ENCODE data around the gene RASGRP4. TPM values are rescaled to one million over a fixed set of nuclear protein-coding genes. Genes with fewer than 3 reads are reported as not detected.

The RASGRP4 gene
- total RNA-seq, 1 experiment from 2014 or later, result not detected

DNA sequence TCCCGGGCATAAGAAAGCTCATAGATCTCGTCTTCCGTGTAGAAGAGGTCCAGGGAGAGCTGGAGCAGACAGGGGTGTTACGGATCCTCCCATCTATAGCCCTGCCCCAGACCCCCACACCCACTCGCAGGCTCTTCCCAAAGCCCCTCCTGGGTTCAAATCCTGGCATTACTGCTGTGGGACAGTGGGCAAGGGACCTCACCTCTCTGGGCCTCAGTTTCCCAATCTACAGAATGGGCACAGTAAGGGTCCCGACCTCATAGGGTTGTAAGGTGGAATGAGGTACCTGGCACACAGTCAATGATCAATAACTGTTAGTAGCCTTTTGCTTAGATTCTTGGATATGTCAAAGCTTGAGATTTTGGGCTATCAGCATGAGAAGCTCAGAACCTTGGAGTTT, 12.6 kb downstream of the RASGRP4 start:
- Histone ChIP-seq H3K79me2 (ENCODE audit: insufficient read depth, low read length) (no peaks in the 10 kb centered on the region), H3K4me1 (ENCODE audit: control insufficient read depth in 1 of 2, insufficient read depth in 2 of 2, low read length in 2 of 2) (peaks cover 13 to 27% of the 10 kb centered on the region in 2 experiments; a peak in 3 of 4 replicates), H4K20me1 (ENCODE audit: insufficient read depth) (no peaks in the 10 kb centered on the region), H3K4me3 (replicated peaks in 1 of 2; ENCODE audit: low read depth in 1 of 2, low read length in 2 of 2) (no peak overlapping the region), H3K4me2 (ENCODE audit: low read length) (no peak overlapping the region), H3K9ac (ENCODE audit: low read length) (no peak overlapping the region), H3K27ac (ENCODE audit: low read depth, low read length) (no peak overlapping the region), H2AFZ (ENCODE audit: low read depth, low read length, poor library complexity, severe bottlenecking) (no peak overlapping the region), H3K27me3 (ENCODE audit: insufficient read depth, low read length) (no peaks in the 10 kb centered on the region), H3K9me2 (ENCODE audit: insufficient read depth) (no peaks in the 10 kb centered on the region), H3K9me3 (ENCODE audit: control insufficient read depth in 1 of 2, insufficient read depth in 1 of 2, low read depth in 1 of 2, low read length in 2 of 2) (no peaks in the 10 kb centered on the region), H3K36me3 (ENCODE audit: control insufficient read depth in 1 of 2, insufficient read depth in 2 of 2, low read length in 2 of 2) (no peaks in the 10 kb centered on the region)
- TF ChIP-seq ZNF274 (IDR thresholded peaks at IDR 0.05; ENCODE audit: low read depth, low read length) (no peak), YY1 (IDR thresholded peaks at IDR 0.05; ENCODE audit: extremely low read depth, insufficient replicate concordance, low read depth, low read length) (no peak), ELF1 (IDR thresholded peaks at IDR 0.05; ENCODE audit: borderline replicate concordance, low read depth) (no peak), FOSL1 (IDR thresholded peaks at IDR 0.05; ENCODE audit: low read depth) (no peak), TCF7L2 (IDR thresholded peaks at IDR 0.05; ENCODE audit: borderline replicate concordance, extremely low read depth, insufficient read depth, insufficient read length) (no peak), SRF (IDR thresholded peaks at IDR 0.05; ENCODE audit: low read depth) (no peak), RAD21 (IDR thresholded peaks at IDR 0.05; ENCODE audit: low read depth) (no peak), EGR1 (IDR thresholded peaks at IDR 0.05; ENCODE audit: low read depth) (no peak), SP1 (IDR thresholded peaks at IDR 0.05; ENCODE audit: low read depth) (no peak), EZH2 (IDR thresholded peaks at IDR 0.05) (no peak), SIN3A (IDR thresholded peaks at IDR 0.05; ENCODE audit: low read depth) (no peak), POLR2AphosphoS5 (IDR thresholded peaks at IDR 0.05; ENCODE audit: low read depth, low read length) (no peak), ZFX (IDR thresholded peaks at IDR 0.05) (no peak), POLR2A (IDR thresholded peaks at IDR 0.05; ENCODE audit: borderline replicate concordance, extremely low read depth, insufficient read depth, insufficient read length) (no peak), CBX3 (IDR thresholded peaks at IDR 0.05; ENCODE audit: low read depth) (no peak), CEBPB (IDR thresholded peaks at IDR 0.05; ENCODE audit: low read depth) (no peak), JUND (IDR thresholded peaks at IDR 0.05) (no peak)
- TF ChIP-seq, protein P1, sequence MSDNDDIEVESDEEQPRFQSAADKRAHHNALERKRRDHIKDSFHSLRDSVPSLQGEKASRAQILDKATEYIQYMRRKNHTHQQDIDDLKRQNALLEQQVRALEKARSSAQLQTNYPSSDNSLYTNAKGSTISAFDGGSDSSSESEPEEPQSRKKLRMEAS (IDR thresholded peaks at IDR 0.05), result no peak
- TF ChIP-seq, protein P2, sequence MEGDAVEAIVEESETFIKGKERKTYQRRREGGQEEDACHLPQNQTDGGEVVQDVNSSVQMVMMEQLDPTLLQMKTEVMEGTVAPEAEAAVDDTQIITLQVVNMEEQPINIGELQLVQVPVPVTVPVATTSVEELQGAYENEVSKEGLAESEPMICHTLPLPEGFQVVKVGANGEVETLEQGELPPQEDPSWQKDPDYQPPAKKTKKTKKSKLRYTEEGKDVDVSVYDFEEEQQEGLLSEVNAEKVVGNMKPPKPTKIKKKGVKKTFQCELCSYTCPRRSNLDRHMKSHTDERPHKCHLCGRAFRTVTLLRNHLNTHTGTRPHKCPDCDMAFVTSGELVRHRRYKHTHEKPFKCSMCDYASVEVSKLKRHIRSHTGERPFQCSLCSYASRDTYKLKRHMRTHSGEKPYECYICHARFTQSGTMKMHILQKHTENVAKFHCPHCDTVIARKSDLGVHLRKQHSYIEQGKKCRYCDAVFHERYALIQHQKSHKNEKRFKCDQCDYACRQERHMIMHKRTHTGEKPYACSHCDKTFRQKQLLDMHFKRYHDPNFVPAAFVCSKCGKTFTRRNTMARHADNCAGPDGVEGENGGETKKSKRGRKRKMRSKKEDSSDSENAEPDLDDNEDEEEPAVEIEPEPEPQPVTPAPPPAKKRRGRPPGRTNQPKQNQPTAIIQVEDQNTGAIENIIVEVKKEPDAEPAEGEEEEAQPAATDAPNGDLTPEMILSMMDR (IDR thresholded peaks at IDR 0.05 in 2 of 3, conservative IDR thresholded peaks at IDR 0.05 in 1 of 3; ENCODE audit: borderline replicate concordance in 1 of 3, insufficient read depth in 1 of 3, low read depth in 2 of 3, low read length in 2 of 3), result no peak
- TF ChIP-seq, protein P3, sequence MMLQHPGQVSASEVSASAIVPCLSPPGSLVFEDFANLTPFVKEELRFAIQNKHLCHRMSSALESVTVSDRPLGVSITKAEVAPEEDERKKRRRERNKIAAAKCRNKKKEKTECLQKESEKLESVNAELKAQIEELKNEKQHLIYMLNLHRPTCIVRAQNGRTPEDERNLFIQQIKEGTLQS (IDR thresholded peaks at IDR 0.05), result no peak
- ATAC-seq (no peak), DNase-seq (ENCODE audit: low read depth, low spot score) (no peak)
- intact Hi-C loops (cut with micrococcal nuclease), result no loop called here
- no TSS peak for BruUV-seq (replicated peaks)
- ChIA-PET POLR2A (no interaction called here), RAD21 (ENCODE audit: low non-redundant PET in 1 of 2, low total read pairs in 2 of 2, uncharacterized antibody in 2 of 2, unreplicated experiment in 2 of 2) (no interaction called here), CTCF (interaction anchor here (2.2 kb wide), 1 partner anchor 11 kb away, joined by 7 read pairs; the partner anchor contains the start of gene FAM98C)

Measured in HCT116 (cell line).